Adrenal gland (tissue), 12 donors: ENCODE results near the gene DLG2. TPM values are rescaled to one million over a fixed set of nuclear protein-coding genes. Genes with fewer than 3 reads are reported as not detected.
"Not testable (repeated sequence)": the region's sequence is repeated elsewhere in the genome, so short reads cannot be mapped to it uniquely, and the experiment has no call there.

Experiments used
- DNase-seq, 7 donors: peaks; one replicate each; pipeline ENCODE4 v3.0.0-alpha.2; 2019 to 2020
- H3K27ac ChIP-seq, 5 donors: fragments of 200-600 bp; sonication (generic) in 4 of 5; 1 replicate in 3 of 5; 2 replicates in 2 of 5; pipeline versions ENCODE4 v1.5.1 to v1.8.0; 2016 to 2020; ENCODE audit warnings: mild to moderate bottlenecking in 1 of 5
- H3K27me3 ChIP-seq: fragments of 200-600 bp; 2 replicates; pipeline ENCODE4 v1.8.0; 2021
- H3K36me3 ChIP-seq, 2 donors: fragments of 200-600 bp; replicated peaks in 1 of 2; 1 replicate in 1 of 2; 2 replicates in 1 of 2; pipeline versions ENCODE4 v1.5.1 to v1.8.0; 2018 to 2022
- H3K4me1 ChIP-seq, 2 donors: fragments of 200-600 bp; replicated peaks in 1 of 2; 1 replicate in 1 of 2; 2 replicates in 1 of 2; pipeline versions ENCODE4 v1.5.1 to v1.8.0; 2018 to 2021
- H3K4me3 ChIP-seq, 4 donors: fragments of 200-600 bp; sonication (generic) in 3 of 4; one replicate each; pipeline ENCODE4 v1.5.1; 2016 to 2018
- H3K9me3 ChIP-seq, 3 donors: fragments of 200-600 bp; sonication (generic) in 1 of 3; replicated peaks in 1 of 3; 1 replicate in 2 of 3; 2 replicates in 1 of 3; pipeline versions ENCODE4 v1.5.1 to v1.8.0; 2016 to 2021
- POLR2A ChIP-seq, 2 donors: fragments of 450-650 bp; IDR thresholded peaks; one replicate each; pipeline ENCODE4 v1.6.1; 2017; ENCODE audit warnings: antibody characterized with exemption in 2 of 2, mild to moderate bottlenecking in 2 of 2, moderate library complexity in 1 of 2
- WGBS, 4 donors: extraction: QIAGEN DNeasy Blood & Tissue Kit in 2 of 4; methylation state at CpG; one replicate each; pipeline versions ENCODE4 v1.1.5 to v1.1.7; 2013 to 2017; 5-methylcytosine and 5-hydroxymethylcytosine counted together
- intact Hi-C, 2 donors: fragments of 100-400 bp; cut with DNase I; formaldehyde crosslinking; loops; one replicate each; pipeline versions ENCODE4 v1.14.1 to v1.15.0; 2022 to 2023
- polyA plus RNA-seq, 3 donors: library from polyadenylated mRNA; stranded (reverse); fragments of 200-250 nt in 2 of 3; fragments of 350-450 nt in 1 of 3; fragmentation: Illumina TruSeq in 1 of 3; extraction: RNeasy Lipid Tissue Mini Kit (QIAGEN cat#74804) in 1 of 3; gene quantifications; one replicate each; pipeline ENCODE4 v1.2.3, GENCODE V29; 2013 to 2014
- total RNA-seq, 9 donors: library from RNA; depleted of rRNA in 4 of 9; stranded (reverse); fragments of >200 nt in 4 of 9; fragments of 120-200 nt in 1 of 9; fragmentation: NEBNext Ultra II Directional in 1 of 9; extraction: Animal tissue kit (Norgen Biotek cat#: 25700) in 1 of 9; gene quantifications; one replicate each; pipeline versions ENCODE4 v1.1.0 to v1.2.4, GENCODE V29; 2013 to 2023
- TF ChIP-seq, protein P1 (sequence below), 6 experiments: fragments of 450-650 bp in 4 of 6; fragments of 200-600 bp in 2 of 6; sonication (generic) in 1 of 6; IDR thresholded peaks; 1 replicate in 5 of 6; 2 replicates in 1 of 6; pipeline versions ENCODE4 v1.5.1 to v1.8.0; 2016 to 2021; ENCODE audit warnings: antibody characterized with exemption in 6 of 6, mild to moderate bottlenecking in 2 of 6, moderate library complexity in 1 of 6
- donor health status: healthy with polysubstance abuse.
- donor health status: Bipolar disorder and iron deficiency.
- donor health status: DM: yes; HTN: yes; CAD: no.
- donor health status: DM: no; HTN: no; CAD: no.
- donor health status: DM: no; HTN: no; CAD: no.
- donor health status: DM: yes; HTN: yes; CAD: no.

DLG2 gene
- total and polyA plus RNA-seq, 12 donors: 8.3 to 101 (median 37.5) TPM

DNA sequence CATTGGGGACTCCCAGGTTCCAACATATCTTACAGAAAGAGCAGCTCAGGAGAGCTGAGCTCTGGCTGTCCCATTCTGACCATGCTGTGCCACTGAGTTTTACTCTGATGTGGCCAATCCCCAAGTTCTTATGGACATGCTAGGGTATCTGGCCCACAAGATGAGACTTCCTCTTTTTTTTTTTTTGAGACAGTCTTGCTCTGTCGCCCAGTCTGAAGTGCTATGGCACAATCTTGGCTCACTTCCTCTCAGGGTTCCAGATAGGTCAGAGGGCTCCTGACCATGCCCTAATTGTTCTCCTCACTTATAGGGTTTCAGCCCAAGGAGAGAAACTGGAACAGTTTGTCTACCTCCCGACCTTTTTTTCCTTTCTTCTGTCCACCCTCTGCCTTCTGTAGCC lies 2188.7 kb downstream of the DLG2 start:
- intact Hi-C loops: no loop called here

DNA sequence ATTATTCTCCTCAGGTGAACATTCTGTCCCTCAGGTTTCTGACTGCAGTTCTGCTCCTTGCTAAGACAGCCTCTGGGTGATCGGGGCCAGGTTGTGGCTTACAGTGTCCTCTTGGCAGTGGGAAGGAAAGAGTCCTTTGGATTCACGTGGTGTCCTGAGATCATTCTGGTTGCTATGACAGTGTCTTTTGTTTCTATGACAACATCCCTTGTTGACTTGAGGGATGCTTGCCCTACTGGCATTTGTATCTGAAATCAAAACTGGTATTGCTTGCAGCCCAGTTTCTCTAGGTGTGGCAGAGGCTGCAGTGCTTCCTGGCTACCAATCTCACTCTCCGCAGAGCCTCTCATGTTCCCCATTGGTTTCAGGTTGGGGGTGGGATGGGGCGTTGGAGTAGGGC lies 2189.2 kb downstream of the DLG2 start:
- no peak overlapping the region for H3K4me3 ChIP-seq
- no peak for DNase-seq
- TF ChIP-seq, protein P1, sequence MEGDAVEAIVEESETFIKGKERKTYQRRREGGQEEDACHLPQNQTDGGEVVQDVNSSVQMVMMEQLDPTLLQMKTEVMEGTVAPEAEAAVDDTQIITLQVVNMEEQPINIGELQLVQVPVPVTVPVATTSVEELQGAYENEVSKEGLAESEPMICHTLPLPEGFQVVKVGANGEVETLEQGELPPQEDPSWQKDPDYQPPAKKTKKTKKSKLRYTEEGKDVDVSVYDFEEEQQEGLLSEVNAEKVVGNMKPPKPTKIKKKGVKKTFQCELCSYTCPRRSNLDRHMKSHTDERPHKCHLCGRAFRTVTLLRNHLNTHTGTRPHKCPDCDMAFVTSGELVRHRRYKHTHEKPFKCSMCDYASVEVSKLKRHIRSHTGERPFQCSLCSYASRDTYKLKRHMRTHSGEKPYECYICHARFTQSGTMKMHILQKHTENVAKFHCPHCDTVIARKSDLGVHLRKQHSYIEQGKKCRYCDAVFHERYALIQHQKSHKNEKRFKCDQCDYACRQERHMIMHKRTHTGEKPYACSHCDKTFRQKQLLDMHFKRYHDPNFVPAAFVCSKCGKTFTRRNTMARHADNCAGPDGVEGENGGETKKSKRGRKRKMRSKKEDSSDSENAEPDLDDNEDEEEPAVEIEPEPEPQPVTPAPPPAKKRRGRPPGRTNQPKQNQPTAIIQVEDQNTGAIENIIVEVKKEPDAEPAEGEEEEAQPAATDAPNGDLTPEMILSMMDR (IDR thresholded peaks at IDR 0.05): no peak
- TF ChIP-seq POLR2A (IDR thresholded peaks at IDR 0.05): no peak
- no peak overlapping the region for H3K27ac ChIP-seq
- intact Hi-C loops: no loop called here
- no peaks in the 10 kb centered on the region for H3K4me1 ChIP-seq
- no peaks in the 10 kb centered on the region for H3K9me3 ChIP-seq
- 71 to 86% (median 77%) methylated on average over 4 of the region's 4 CpGs for WGBS, 4 donors
- no peaks in the 10 kb centered on the region for H3K27me3 ChIP-seq
- H3K36me3 ChIP-seq: no peaks in the 10 kb centered on the region

More for the DNA sequence above, 2188.7 kb downstream of the DLG2 start:
- Histone ChIP-seq H3K4me1 (no peaks in the 10 kb centered on the region), H3K4me3 (no peak overlapping the region), H3K9me3 (no peaks in the 10 kb centered on the region), H3K36me3 (no peaks in the 10 kb centered on the region), H3K27me3 (no peaks in the 10 kb centered on the region), H3K27ac (no peak overlapping the region)
- peak in 2 of 7 donors; percentile 26 to 28 for DNase-seq
- no peak for TF ChIP-seq POLR2A (IDR thresholded peaks at IDR 0.05)
- TF ChIP-seq, protein P1 (IDR thresholded peaks at IDR 0.05): no peak
- WGBS, 4 donors: 46 to 62% (median 54%) methylated on average over 2 of the region's 2 CpGs

DNA sequence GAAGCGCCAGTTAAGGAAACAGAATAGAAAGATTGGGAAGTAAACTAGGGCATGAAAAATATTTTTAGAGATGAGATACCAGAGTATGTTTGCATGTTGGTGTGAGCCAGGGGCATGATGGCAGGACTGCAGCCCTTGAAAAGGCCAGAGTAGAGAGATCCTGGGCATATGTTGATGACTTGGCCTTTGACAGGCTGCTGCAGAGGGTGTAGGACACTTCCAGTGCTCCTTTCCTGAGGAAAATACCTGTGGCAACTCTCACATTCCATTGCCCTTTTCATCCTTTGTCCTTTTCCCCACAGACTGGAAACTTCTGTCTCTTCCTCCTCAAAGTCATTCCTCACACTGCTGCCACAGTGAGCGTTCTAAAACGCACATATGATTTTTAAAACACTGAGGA lies 2190.3 kb downstream of the DLG2 start:
- Histone ChIP-seq H3K27me3 (no peaks in the 10 kb centered on the region), H3K27ac (no peak overlapping the region), H3K9me3 (no peaks in the 10 kb centered on the region), H3K4me3 (no peak overlapping the region), H3K36me3 (no peaks in the 10 kb centered on the region), H3K4me1 (no peaks in the 10 kb centered on the region)
- intact Hi-C loops: no loop called here
- DNase-seq: no peak
- WGBS, 4 donors: 86 to 93% (median 89%) methylated on average over 3 of the region's 3 CpGs
- no peak for TF ChIP-seq POLR2A (IDR thresholded peaks at IDR 0.05)
- TF ChIP-seq, protein P1 (IDR thresholded peaks at IDR 0.05): no peak

DNA sequence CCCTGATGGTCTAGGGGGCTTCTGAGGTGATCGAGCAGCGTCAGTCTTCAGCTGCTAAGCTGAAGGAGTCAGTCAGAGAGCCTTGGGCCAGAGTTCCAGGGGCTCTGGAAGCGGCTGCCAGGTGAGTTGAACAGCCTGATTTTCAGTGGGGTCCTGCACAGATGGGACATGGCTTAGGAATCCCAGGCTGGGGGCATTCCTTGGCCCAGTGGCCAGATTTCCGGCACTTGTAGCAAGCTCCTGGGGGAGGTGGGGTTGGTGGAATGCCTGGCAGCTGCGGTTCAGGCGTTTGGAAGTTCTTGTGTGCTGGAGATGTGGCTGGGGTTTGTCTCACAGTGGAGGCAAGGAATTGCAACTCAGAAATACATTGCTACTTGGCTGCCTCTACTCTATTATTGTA lies 2192.3 kb downstream of the DLG2 start:
- H3K4me1 ChIP-seq, DNase-seq, H3K36me3 ChIP-seq, H3K4me3 ChIP-seq, H3K9me3 ChIP-seq, intact Hi-C loops, H3K27ac ChIP-seq, H3K27me3 ChIP-seq: not testable (repeated sequence)
- 73 to 90% (median 79%) methylated on average over 4 to 6 of the region's 6 CpGs for WGBS, 4 donors

DNA sequence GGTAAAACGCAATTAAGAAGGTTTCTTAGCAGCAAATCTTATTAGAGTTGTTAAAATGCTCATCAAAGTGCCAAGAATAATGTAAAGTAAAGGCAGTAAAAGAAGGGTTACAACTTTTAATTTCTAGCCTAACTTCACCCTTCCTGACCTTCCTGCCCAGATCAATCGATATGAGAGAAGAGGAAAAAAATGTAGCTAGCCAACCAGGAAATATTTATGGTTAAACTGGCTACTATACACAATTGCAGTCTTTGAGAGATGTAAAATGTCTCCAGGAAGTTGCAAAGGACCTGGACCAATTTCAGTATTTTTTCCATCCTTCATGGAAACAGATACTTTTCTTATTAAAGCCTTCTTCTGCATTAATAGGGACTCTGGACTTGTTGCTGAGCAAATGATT lies 2199.2 kb downstream of the DLG2 start:
- Histone ChIP-seq H3K27me3 (no peaks in the 10 kb centered on the region), H3K27ac (no peak overlapping the region), H3K9me3 (no peaks in the 10 kb centered on the region), H3K4me1 (no peaks in the 10 kb centered on the region), H3K36me3 (no peaks in the 10 kb centered on the region), H3K4me3 (no peak overlapping the region)
- no peak for TF ChIP-seq POLR2A (IDR thresholded peaks at IDR 0.05)
- TF ChIP-seq, protein P1 (IDR thresholded peaks at IDR 0.05): no peak
- 60 to 68% (median 63%) methylated on average over 2 of the region's 2 CpGs for WGBS, 4 donors
- no peak for DNase-seq
- intact Hi-C loops: no loop called here
